HL-60/S4 treated with phorbol 12-myristate 13-acetate at 8.2 ng/mL for 4 days and 3 days (cell line): ENCODE measurements around the gene MAGEA8.
"Not testable (repeated sequence)": the region's sequence is repeated elsewhere in the genome, so short reads cannot be mapped to it uniquely, and the experiment has no call there.

Experiments used
- in situ Hi-C: fragments of 300-500 bp; cut with MboI; formaldehyde crosslinking; loops from 2 replicates; pipeline ENCODE4 v1.15.0; 2022; ENCODE audit warnings: low sequenced_read_pairs

MAGEA8 gene, protein sequence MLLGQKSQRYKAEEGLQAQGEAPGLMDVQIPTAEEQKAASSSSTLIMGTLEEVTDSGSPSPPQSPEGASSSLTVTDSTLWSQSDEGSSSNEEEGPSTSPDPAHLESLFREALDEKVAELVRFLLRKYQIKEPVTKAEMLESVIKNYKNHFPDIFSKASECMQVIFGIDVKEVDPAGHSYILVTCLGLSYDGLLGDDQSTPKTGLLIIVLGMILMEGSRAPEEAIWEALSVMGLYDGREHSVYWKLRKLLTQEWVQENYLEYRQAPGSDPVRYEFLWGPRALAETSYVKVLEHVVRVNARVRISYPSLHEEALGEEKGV

DNA sequence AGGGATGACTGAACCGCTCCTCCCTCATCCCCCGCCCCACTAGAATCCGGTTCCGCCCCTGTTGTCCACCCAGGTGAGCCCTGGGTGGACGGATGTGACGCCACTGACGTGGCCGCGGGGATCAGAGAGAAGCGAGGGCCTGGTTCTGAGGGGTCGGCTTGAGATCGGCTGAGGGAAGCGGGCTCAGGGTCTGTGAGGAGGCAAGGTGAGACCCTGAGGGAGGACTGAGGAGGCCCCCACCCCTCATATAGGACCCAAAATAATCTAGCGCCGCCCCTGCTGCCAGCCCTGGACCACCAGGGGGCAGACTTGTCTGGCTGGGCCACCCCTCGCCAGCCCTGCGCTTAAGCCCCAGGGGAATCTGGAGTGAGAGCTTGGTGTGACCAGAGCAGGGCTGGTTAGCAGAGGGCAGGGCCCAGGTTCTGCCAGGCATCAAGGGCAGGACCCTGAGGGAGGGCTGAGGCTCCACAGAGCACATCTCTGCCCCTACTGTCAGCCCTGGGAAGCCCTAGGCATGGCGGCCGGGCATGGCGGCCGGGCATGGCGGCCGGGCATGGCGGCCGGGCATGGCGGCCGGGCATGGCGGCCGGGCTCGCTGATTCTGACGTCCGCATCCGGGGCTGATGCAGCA is at the start of gene MAGEA8:
Gene MAGEA8 (plus strand): TSS at position 103 of the 631 bp plus-strand sequence. CDS start 3,090 bp downstream, outside the sequence.
- in situ Hi-C loops = no loop called here

DNA sequence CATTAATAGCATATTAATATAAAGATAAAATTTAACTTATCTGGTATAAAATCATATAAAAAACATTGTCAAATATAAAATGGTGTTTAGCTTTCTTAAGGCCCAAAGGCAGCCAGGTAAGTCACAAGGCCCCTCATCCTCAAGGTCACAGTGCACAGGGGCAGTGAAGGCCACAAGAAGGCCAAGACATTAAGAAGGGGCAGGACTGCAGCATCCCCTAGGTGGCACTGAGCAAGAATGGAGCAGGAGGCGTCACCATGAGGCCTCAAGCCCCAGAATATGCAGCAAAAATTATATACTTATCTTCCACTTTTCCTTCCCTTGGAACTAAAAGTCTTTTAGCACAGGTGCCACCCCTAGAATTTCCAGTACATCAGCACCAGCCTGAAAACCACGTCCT is 49.5 kb upstream of the MAGEA8 start:
- in situ Hi-C loops = no loop called here

DNA sequence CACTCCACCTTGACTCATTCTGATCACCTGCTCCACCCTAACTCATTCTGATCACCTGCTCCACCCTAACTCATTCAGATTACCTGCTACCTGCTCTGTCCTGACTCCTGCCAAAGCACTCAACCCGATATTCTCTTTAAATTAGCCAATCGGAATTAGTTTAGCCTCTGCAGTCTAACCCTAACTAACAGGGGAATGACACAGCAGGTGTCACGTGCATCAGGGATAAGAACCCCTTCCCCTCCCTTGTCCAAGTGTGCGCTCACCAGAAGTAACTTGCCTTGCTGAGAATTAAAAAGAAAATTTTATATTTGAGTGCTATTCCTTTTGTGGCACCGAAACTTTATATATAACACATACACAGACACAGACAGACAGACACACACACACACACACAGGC is 44.3 kb upstream of the MAGEA8 start:
- in situ Hi-C loops = not testable (repeated sequence)

DNA sequence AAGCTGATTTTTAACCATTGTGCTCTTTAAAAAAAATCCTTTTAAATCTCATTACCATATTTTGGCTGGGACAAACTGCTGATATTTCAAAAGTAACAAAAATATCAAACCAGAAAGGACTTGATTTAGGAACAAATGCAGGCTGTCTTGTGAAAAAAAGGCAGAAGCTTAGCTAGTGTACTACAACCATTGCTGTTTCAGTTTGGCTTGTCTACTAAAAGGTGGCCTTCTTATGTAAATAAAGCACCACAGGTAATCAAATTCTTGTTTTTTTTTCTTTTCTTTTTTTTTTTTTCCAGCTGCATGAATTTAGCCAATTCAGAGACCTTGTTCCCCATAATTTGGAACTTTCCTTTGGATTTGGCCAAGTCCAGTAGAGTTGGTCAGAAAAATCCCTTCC is 43.8 kb upstream of the MAGEA8 start:
- in situ Hi-C loops = no loop called here

DNA sequence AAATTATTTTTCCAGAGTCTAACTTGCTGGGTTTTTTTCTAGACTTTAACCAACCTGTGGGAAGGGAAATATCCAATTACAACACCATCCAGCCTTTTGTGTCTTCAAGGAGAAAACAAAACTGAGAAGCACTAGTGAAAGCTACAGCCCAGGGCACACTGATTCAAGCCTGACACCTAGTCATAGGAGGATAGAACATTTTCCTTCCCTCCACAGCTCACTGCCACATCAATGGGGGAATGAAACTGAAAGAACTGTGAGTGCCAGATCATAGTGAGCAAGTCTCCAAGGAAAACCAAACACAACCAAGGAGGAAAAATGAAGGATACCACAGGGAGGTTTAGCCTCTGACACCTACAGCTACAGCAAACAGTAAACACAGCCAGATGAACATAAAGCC is 43.3 kb upstream of the MAGEA8 start:
- in situ Hi-C loops = no loop called here

DNA sequence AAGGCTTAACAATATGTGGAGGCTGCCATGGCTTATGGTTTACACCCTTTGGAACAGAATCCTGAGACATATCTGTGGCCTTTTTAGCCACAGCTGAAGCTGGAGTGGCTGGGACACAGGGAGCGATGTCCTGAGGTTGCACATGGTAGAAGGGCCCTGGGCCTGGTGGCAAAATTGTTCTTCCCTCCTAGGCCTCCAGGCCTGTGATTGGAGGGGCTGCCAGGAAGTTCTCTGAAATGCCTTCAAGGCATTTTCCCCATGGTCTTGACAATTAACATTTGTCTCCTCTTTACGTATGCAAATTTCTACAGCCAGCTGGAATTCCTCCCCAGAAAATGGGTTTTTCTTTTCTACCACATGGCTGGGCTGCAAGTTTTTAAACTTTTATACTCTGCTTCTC is 39.1 kb upstream of the MAGEA8 start:
- in situ Hi-C loops = no loop called here

DNA sequence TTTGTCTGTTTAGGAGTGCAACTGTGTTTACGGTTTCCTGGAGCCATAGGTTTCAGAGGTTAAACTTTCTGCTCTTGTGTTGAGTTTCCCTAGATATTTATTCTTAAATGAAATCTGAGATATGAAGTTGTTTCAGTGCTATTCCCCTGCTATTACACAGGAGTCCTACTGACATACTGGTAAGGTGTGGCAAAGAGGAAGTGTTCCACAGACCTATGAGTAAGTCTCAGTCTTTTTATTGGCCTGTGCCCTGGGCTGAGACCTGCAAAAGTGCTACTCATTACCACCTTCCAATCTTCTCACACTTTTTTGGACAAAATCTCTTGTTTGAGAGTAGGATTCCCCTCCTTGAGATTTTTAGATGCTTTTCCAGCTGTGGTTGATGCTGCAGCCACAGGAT is 35.6 kb upstream of the MAGEA8 start:
- in situ Hi-C loops = no loop called here

DNA sequence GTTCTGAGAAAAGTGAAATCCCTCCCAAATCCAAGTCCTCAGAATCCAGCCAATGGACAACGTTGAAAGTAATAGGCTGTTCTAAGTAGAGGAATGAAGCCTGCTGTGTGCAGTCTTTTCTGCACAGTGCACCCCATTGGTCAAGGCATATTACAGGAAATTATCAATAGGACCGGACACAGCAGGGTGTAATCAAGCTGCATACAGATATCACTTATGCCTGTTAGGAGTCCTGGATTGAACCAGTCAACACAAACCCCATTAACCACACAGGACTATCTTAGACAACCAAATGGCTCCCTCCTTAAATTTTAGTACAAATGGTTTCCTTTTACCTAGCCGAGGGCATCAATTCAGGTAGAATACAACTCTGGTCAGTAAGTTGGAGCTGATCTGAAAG is 34.2 kb upstream of the MAGEA8 start:
- in situ Hi-C loops = no loop called here

DNA sequence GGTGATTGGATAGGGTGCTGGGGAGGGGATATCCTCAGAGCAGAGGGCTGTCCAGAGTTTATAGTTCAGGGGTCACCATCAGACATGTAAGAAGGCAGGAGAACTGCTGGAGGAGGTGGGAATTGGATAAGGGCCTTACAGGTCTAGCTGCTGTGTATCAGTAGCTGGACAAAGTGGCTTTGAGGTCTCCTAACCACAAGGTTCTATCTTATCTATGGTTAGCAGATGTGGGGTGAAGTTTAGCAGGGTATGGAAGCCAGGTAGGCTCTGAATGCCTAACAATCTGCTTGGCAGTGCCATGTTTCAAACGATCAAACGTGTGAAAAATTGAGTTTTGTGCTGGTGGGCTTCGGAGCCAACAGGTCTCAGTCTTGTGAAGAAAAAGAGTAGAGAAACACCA is 32.1 kb upstream of the MAGEA8 start:
- in situ Hi-C loops = no loop called here

DNA sequence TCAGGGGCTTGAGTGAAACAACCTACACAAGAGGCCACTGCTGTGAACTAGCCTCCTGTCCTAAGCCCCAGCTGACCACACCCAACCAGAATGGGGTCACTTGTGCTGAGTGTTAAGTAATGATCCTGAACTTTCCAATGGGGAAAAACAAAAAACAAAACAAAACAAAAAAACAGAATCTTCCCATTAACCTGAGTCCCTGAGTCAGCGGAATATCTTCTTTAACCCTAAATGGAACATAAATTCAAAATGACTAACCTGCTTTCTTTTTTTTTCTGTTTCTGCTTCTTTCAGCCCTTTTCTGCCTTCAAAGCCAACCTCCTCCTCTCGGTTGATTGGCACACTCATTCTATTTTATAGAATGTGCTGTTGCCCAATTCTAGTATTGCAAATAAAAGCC is 31.2 kb upstream of the MAGEA8 start:
- in situ Hi-C loops = no loop called here

DNA sequence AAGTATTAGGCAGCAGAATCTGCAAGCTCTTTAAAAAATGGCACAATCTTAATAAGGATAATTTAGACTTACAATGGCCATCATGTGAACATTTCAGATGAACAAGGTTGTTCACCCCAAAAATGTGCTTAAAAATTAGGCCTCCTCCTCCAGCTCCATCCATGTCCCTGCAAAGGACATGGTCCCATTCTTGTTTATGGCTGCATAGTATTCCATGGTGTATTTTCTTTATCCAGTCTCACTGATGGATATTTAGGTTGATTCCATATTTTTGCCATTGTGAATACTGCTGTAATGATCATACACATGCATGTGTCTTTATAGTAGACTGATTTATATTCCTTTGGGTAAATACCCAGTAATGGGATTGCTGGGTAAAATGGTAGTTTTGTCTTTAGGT is 29.1 kb upstream of the MAGEA8 start:
- in situ Hi-C loops = no loop called here

DNA sequence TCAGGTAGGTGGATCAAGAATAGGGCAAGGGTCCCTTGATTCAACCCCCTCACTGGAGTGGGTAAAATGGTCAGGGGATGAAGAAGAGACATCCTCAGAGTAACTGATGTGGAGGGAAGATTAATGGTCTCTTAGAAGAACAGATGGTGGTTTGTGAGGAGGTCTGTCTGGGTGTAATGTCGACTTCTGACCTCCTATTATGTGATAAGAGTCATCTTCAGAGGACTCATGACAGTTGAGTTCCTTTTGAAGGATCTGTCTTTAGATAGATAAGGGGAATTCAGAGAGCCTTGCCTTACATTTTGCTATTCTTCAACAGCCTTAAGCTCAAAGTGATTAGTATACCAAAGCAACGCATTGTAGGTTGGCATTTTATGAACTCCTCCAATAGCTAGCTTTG is 27.1 kb upstream of the MAGEA8 start:
- in situ Hi-C loops = no loop called here

DNA sequence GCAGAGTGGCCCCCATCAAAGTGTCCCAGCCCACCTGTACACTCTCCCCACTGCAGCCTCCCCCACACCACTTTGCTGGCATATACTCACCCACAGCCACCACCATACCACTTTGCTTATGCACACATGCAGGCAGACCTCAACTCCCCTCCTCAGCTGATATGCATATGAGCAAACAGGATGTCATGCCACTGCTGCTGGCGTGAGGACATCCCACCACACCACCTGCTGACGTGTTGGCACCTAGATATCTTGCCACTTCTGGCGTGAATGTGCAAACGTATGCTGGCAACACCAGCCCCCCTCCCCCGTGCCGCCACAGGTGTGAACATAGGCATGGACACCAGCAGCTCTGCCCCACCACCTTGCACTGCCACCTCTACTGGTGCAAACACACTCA is 22.4 kb upstream of the MAGEA8 start:
- in situ Hi-C loops = no loop called here

DNA sequence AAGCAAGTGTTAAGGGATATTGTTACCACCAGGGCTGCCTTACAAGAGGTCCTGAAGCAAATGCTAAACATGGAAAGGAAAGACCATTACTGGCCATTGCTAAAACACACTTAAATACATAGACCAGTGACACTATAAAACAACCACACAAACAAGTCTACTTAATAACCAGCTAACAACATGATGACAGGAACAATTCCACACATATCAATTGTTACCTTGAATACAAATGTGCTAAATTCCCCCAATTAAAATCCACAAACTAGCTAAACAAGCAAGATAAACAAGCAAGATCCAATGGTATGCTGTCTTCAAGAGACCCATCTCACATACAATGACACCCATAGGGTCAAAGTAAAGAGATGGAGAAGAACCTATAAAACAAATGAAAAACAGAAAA is 20.5 kb upstream of the MAGEA8 start:
- in situ Hi-C loops = no loop called here

DNA sequence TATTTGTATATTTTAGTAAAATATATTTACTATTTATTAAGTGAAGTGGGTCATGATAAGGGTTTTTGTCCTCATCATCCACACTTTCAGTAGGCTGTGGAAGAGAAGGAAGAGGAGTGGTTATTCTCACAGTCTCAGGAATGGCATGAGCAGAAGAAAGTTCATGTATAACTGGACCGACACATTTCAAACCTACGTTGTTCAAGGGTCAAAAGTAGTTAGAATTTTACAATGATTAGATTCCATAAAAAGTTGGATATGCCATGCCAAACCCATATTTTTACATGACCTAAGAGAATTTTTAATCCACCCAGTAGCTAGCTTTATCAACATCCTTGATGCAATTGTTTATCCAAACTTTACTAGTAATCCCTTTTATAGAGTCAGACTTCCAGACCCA is 15.6 kb upstream of the MAGEA8 start:
- in situ Hi-C loops = no loop called here

DNA sequence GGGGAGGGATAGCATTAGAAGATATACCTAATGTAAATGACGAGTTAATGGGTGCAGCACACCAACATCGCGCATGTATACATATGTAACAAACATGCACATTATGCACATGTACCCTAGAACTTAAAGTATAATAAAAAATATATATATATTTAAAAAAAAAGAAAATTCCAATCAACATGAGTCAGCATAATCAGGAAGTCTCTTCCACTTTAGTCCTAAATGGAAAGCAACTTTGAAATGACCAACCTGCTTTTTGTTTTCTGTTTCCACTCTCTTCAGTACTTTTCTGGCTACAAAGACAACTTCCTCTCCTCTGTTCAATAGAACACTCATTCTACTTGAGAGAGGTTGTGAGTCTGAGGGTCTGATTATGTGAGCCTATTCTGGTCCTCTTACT is 13.5 kb upstream of the MAGEA8 start:
- in situ Hi-C loops = no loop called here

DNA sequence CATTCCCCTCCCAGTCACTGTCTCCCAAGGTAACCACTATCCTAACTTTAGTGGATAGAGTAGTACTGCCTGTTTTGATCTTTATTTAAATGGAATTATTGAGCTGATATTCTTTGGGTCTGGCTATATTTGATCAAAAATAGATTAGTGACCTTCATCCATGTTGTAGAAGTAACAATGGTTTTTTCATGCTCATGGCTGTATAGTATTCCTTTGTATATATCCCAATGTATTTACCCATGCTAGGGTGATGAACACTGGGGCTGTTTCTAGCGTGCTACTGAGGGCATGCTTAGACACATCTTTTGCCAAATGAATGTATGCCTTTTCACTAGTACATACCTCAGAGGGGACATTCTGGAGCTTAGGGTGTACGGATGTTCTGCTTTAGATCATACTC is 10.1 kb upstream of the MAGEA8 start:
- in situ Hi-C loops = no loop called here

DNA sequence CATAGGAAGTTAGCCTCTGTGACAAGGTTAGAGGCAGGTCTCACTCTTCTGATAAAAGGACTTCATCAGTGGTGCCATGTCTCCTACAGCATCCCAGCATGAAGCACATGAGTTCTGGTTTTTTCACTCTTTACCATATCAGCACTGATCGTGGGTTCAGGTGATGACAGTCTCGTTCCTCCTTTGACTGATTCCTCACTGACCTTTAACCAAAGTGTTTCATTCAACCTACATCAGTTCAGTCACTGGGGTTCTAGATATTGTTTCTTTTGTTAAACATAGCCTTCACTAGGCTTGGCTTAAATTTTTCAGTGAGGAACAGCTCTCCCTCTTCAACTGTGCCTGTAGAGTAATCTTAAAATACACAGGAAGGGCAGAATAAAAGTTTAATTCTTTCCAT is 9.6 kb upstream of the MAGEA8 start:
- in situ Hi-C loops = no loop called here

DNA sequence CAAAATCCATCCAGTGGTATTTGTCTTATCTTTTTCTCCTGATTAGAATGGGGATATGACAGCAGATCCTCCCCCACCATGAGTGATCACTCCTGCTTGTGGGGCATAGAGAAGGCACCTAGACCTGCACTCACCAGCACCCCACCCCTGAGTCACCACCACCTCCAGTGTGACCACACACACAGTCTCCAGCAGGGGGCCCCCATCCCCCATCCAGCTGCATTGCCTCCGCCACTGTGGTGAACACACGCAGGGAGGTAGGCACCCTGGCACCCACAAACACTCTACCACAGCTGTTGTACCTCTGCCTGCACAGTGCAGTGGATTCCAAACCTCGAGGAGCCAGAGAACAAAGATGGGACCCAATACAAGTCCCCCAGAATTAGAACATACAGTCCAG is 9.0 kb upstream of the MAGEA8 start:
- in situ Hi-C loops = no loop called here

DNA sequence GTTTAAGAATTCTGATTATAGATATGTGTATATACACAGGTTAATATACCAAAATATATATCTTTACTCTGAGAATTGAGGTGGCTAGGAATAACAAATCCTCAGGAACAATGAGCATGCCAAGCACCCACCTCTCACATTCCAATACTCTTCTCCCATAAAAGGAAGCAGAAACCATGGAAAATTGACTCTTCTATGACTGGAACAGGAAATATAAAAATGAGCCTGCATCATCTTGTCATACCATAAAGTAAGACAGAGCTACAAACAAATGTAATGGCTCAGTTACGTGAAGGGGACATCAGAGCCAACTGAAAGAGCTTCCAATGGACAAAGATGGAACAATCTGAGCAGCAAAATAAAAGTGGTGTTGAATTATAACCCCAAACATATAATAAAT is 3.8 kb upstream of the MAGEA8 start:
- in situ Hi-C loops = no loop called here

DNA sequence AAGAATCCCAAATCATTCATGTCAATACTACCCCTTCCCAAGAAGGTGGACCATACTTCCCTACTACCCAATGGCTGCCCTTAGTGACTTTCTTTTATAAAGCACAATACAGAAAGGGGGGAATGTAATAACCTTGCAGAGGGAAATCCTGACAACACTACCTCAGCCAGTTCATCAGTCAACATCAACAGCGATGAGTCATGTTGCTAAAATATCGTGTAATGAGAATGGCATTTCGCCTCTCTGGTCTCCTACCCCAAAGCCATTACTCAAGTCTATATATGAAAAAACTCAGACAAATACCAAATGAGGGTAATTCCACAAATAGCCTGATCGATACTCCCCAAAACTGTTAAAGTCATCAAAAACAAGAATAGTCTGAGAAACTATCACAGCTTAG is 3.3 kb upstream of the MAGEA8 start:
- in situ Hi-C loops = no loop called here

DNA sequence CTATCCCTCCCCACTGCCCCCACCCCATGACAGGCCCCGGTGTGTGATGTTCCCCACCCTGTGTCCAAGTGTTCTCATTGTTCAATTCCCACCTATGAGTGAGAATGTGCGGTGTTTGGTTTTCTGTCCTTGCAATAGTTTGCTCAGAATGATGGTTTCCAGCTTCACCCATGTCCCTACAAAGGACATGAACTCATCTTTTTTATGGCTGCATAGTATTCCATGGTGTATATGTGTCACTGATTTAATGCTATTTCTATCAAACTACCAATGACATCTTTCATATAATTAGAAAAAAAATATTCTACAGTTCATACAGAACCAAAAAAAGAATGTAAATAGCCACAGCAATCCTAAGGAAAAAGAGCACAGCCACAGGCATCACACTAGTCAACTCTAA is 9.8 kb downstream of the MAGEA8 start:
- in situ Hi-C loops = not testable (repeated sequence)

DNA sequence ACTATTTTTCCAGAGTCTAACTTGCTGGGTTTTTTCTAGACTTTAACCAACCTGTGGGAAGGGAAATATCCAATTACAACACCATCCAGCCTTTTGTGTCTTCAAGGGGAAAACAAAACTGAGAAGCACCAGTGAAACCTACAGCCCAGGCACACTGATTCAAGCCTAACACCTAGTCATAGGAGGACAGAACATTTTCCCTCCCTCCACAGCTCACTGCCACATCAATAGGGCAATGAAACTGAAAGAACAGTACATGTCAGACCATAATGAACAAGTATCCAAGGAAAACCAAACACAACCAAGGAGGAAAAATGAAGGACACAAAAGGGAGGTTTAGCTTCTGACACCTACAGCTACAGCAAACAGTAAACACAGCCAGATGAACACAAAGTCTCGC is 17.6 kb downstream of the MAGEA8 start:
- in situ Hi-C loops = no loop called here
